HG03354 (cell line): ENCODE measurements around the gene FAM111B.
"Not testable (repeated sequence)": the region's sequence is repeated elsewhere in the genome, so short reads cannot be mapped to it uniquely, and the experiment has no call there.

ENCODE experiments used
- ATAC-seq: cut with Tn5 transposase; IDR thresholded peaks from one replicate; pipeline ENCODE4 v1.9.1; 2021; ENCODE audit warnings: mild to moderate bottlenecking; ENCODE audit not compliant: unreplicated experiment, poor library complexity, severe bottlenecking

Gene FAM111B, protein sequence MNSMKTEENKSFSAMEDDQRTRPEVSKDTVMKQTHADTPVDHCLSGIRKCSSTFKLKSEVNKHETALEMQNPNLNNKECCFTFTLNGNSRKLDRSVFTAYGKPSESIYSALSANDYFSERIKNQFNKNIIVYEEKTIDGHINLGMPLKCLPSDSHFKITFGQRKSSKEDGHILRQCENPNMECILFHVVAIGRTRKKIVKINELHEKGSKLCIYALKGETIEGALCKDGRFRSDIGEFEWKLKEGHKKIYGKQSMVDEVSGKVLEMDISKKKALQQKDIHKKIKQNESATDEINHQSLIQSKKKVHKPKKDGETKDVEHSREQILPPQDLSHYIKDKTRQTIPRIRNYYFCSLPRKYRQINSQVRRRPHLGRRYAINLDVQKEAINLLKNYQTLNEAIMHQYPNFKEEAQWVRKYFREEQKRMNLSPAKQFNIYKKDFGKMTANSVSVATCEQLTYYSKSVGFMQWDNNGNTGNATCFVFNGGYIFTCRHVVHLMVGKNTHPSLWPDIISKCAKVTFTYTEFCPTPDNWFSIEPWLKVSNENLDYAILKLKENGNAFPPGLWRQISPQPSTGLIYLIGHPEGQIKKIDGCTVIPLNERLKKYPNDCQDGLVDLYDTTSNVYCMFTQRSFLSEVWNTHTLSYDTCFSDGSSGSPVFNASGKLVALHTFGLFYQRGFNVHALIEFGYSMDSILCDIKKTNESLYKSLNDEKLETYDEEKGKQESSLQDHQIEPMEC

DNA sequence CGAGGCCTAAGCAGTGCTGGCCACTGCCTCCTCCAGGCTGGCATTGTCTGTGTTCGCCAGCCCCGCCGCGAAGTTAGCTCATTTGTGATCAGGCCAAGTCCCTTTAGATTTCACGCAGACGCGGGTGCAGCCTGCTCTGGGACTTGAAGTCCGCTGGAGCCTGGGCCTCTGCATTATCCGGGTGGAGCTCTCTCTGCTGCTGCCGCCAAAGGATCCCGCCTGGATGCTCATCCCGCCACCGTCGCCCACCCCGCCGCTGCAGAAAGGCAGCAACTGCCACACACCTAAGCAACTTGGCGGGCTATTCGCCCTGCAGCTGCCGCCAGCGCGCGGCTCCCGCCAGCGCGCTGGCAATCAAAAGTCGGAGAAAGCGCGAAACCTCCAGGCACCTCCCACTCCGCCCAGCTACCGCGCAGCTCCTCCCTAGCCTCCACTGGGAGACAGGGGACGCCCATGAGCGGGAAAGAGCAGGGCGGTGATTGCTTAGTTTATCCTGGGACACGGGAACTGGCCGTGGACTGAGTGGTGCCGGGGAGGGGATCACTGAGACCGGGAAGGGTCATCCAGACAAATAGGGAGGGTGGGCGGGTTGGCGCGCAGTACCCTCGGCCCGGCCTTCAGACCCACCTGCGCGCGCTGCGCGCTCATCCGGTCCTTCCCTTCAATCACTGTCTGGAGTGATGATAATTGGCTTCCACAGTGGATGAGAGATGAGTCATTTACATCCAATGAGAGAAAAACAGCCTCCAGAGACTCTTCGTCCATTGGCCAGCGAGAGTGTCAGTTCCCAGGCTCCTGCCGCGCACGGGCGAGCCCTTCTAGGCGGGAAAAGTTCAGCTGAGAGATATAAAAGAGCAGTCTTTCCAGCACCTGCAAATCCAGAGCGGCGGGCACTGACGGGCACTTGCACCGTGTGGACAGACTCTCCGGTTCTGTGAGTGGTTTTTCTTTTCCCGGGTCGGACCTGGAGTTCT is at the start of gene FAM111B:
TSS of gene FAM111B (plus strand) at position 875 of the 974 bp plus-strand sequence. CDS start 2,389 bp downstream, outside the sequence.
- peak; percentile 70 for ATAC-seq

- peak; percentile 91 for ATAC-seq
Measured at GRCh38 chr11:59058120-59059033, 48.7 kb upstream of the FAM111B start.

DNA sequence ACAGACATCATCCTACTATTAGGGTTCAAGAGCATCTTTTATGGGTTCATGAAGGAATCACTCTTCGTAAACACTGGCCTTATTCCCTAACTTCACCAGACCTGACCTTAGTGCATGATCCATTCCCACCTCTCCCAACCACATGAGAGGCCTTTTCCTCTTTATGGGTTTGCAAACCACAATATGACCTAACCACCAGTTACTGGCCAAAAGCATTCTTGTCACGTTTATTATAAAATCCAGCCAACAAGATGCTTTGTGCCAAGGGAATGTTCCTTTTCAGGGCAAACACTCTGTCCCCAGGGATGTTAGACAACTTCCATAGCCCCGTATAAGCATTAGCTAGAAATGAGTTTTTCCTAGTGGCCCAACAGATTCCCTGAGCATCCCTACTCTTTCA is 46.9 kb upstream of the FAM111B start:
- ATAC-seq, result not testable (repeated sequence)

DNA sequence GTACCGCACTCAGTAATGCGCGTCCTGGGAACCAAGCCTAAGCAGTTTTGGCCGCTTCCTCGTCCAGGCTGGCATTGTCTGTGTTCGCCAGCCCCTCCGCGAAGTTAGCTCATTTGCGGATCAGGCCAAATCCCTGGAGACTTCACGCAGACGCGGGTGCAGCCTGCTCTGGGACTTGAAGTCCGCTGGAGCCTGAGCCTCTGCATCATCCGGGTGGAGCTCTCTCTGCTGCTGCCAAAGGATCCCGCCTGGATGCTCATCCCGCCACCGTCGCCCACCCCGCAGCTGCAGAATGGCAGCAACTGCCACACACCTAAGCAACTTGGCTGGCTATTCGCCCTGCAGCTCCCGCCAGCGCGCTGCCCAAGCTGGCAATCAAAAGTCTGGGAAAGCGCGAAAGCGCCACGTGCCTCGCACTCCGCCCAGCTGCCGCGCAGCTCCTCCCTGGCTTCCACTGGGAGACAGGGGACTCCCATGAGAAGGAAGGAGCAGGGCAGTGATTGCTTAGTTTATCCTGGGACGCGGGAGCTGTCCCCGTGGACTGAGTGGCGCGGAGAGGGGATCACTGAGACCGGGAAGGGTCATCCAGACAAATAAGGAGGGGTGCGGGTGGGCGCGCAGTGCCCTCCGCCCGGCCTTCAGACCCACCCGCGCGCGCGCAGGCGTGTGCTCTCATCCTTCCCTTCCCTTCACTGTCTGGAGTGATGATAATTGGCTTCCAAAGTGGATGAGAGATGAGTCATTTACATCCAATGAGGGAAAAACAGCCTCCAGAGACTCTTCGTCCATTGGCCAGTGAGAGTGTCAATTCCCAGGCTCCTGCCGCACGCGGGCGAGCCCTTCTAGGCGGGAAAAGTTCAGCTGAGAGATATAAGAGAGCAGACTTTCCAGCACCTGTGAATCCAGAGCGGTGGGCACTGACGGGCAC is 44.2 kb upstream of the FAM111B start:
- ATAC-seq, result no peak

DNA sequence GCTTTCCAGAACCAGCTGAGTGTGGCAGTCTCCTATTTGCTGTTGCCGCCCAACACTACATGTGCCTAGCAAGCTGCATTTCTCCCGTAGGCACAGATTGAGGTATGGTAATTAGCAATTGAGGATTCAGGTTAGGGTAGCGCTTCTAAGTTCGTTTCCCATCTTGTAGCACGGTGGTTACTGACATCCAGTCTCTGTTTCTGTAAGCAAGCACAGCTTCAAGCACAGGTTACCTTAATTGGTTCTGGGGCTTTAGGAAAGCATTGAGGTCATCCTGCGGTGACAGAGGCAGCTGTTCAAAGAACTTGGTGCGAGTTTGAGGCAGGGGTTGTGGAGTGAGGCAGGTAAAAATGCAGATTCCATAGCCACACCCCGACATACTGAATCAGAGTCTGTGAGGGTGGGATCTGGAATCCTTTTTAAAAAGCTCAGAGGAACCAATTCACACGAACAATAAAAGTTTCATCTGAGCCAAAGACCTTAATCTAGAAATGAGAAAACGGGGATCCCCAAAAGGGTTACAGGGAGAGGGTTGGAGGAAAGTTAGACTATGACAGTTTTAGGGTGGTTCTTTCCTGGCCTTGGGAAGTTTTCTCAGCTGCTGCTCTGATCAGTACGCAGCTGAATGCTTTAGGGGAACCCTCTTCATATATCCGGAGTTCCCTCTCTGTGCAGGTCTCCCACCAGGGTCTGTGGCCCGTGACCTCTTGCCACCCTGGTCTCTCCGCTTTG is 42.9 kb upstream of the FAM111B start:
- not testable (repeated sequence) for ATAC-seq

- ATAC-seq, result no peak
Measured at GRCh38 chr11:59069087-59069486, 38.0 kb upstream of the FAM111B start.

DNA sequence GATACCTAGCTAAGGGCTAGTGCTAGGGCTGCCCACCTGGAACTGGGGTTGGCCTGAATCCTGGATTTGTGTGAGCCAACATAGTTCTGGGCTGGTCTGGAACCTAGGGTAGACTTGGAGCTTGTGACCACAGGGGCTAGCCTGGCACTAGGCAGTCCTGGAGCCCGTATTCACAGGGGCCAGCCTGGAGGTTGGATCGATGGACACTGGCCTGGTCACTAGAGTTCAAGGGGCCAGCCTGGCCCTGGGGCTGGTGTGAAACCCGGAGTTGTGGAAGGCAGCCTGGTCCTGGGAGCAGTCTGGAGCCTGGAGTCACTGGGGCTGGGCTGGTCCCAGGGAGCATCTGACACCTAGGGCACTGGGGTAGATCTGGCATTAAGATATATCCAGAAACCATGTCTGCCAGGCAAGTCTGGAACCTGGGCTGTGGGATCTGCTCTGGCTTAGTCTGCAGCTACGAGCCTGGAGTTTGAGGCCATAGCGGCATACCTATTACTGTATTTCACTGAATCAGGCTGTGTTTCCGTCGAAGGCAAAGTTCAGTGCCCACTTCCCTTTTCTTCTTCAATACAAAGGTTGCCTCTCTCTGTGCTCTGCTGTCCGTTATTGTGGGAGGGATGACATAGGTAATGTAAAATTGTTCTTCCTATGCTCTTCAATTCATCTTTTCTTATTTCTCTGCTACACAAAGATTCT is 30.0 kb upstream of the FAM111B start:
- peak; percentile 95 for ATAC-seq

DNA sequence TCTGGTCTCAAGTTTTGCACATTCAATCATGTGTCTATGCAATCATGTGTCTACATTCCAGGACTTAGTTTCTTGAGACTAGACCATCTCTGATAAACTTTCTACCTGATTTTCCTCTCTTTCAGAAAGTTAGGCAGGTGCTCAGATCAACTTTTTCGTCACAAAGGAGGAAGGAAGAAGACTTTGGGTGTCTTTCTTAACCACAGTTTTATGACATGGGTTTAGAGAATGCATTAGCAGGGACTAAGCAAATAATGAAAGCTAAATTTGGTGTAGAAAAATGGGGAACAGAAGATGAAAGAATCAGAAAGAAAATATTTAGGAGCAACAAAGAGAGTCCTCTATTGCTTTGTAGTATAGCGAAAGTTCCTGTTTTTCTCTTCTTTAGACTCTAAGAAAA is 28.6 kb upstream of the FAM111B start:
- ATAC-seq, result no peak

DNA sequence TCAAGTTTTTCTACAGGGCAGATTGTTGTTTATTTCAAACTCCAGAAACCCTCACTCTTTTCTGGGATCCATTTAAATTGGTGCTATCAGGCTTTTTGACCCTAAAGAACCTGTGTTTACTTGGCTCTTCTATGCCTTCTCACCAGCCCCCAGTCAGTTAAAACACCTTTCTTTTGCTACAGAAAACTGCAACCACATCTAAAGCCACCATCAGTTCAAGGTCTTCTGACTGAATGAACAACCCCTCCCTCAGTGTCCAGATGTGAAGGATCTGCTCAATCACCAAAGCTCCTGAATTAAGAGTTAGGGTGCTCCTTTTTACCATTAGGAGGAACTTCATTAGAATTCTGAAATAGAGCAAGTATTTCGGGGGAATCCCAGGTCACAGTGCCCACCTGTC is 28.0 kb upstream of the FAM111B start:
- ATAC-seq, result no peak

DNA sequence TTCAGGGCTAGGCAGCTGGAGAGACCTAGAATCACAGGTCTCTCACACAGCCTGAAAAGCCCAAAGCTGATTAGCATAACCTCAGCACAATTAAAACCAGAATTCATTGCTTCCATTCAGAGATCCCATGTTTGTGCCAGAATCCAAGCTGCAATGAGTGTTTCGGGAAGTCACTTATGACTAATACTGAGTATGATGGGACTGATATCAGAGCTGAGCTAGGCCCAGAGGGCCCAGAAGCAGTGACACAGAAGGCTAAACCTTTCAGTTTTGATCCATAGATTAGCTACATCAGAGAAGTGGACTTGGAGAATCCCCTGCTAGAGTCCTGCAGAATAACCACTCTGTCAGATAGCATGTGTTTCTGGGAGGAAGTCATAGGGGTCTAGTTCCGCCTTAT is 26.6 kb upstream of the FAM111B start:
- ATAC-seq, result not testable (repeated sequence)

- ATAC-seq, result not testable (repeated sequence)
Measured at GRCh38 chr11:59081430-59082020, 25.5 kb upstream of the FAM111B start.

DNA sequence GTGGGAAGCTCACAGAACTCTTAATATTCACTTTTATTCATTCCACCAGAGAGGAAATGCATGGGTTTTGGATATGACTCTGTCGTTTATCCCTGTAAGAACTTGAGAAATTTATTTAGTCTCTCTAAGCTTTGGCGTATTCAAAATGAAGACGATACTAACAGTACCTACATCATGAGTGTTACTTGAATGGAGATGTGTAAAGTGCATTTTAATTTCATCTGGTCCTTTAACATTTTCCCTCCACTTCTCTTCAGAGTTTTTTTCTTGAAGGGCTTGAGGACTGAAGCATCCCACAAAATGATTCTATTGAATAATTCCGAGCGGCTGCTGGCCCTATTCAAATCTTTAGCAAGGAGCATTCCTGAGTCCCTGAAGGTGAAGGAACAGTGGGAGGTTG is 21.0 kb upstream of the FAM111B start, which contains the start of gene GLYATL1B:
TSS of gene GLYATL1B (plus strand) at position 301 of the 400 bp plus-strand sequence. CDS start at position 301, 0 bp downstream.
- not testable (repeated sequence) for ATAC-seq

- ATAC-seq, result no peak
Measured at GRCh38 chr11:59088162-59088561, 18.9 kb upstream of the FAM111B start.

GRCh38 chr11:59093576-59093975 is 13.5 kb upstream of the FAM111B start:
- not testable (repeated sequence) for ATAC-seq

DNA sequence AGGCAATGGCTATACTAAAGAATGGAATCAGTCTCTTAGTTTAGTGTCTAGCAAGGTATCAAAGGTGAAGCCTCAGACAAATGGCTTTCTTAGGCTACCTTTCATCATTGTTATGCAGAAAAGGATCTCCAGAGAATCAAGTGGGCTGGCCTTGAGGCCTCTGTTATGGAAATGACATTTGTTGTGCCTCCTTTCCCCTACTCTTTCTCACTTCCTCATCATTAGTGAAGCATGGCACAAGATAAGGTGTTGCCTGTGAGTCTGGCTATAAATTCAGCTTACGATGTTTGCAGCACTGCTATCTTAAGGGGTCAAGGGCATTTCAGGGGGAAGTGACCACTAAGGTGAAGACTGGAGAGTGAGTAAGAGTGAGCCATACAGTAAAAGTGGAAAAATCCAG is 11.8 kb upstream of the FAM111B start:
- peak; percentile 81 for ATAC-seq

GRCh38 chr11:59095972-59096575 is 11.0 kb upstream of the FAM111B start:
- not testable (repeated sequence) for ATAC-seq
